UCSD-AML1 (cell line): ENCODE measurements around the gene EPHA8.

Experiments
- DNase-seq: peaks from one replicate; lab custom pipeline; 2025; ENCODE audit not compliant: unreplicated experiment; lab: John Stamatoyannopoulos, UW

EPHA8 gene

DNA sequence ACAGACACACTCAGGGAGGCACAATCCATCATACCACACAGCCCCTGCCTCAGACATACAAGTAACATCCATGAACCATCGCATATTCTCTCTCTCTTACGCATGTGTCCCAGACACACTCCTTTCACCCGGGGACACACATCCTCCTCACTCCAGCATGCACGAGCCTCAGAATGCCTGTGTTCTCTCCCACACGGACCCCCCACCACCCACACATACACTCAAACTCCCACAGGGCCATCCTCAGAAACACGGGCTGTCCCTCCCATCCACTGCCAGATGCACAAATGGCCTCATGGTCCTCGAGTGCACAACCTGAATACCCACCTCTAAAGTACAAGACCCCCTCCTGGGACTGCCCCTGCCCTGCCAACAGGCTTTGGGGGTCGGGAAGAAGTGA, 78.0 kb downstream of the EPHA8 start:
- no peak for DNase-seq

DNA sequence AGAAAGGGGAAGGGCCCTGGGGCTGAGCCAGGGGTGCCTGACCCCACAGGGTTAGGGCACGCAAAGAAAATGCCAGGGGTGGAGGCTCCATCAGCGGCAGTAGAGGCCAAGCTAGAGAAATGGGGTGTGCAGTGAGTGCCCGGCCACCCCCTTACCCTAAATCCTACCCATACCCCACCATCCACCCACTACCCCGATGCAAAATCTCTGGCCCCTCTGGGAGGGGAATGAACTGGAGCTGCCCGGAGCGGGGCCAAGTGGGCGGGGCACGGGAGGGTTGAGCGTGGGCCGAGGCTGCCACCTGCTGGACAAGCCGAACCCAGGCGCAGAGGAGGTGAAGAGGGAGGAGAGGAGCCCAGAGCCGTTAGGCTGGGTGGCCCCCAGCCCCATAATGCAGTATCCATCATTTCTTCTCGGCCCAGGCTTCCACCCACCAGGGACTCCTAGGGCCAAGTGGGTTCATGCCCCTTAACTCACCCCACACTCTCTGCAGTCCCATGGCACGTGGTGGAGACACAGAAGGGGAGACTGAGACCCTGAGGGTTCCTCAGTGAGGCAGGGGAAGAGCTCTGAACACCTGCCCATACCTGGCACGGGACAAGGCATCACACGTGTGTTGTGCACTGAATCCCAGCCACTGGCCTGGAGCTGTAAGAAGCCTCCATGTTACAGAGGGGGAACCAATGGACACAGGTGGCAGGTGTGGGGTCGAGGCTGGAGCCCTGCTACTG, 78.8 kb downstream of the EPHA8 start:
- DNase-seq = peak; percentile 66

DNA sequence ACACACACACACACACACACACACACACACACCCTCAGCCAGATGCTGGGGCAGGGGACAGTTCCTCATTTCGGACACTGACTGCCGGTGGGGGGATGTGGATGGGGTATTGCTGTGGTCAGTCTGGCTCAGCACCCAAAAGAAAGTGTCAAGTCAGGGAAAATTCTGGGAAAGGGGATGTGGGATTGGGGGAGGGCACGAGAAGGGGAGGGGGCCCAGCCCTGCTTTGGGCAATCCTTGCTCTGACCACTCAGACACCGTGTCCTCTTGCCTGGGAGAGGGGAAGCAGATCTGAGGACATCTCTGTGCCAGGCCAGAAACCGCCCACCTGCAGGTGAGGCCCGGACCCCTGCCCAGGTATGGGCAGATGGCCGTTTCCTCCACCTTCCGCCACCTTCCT, 80.1 kb downstream of the EPHA8 start, which contains the start of gene C1QC:
C1QC (plus strand) TSS at position 253 of the 400 bp plus-strand sequence. CDS start 391 bp downstream, outside the sequence.
- no peak for DNase-seq

DNA sequence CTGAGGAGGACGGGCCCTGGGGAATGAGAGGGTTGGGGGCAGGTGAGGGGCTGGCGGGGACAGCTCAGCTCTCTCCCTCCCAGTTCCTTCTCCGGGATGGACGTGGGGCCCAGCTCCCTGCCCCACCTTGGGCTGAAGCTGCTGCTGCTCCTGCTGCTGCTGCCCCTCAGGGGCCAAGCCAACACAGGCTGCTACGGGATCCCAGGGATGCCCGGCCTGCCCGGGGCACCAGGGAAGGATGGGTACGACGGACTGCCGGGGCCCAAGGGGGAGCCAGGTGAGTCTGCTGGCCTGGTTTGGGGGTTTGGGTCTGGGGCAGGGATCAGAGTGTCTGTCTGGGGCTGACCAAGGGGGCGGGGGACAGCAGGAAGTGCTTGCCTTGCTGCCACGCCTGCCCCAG, 80.6 kb downstream of the EPHA8 start:
- no peak for DNase-seq

DNA sequence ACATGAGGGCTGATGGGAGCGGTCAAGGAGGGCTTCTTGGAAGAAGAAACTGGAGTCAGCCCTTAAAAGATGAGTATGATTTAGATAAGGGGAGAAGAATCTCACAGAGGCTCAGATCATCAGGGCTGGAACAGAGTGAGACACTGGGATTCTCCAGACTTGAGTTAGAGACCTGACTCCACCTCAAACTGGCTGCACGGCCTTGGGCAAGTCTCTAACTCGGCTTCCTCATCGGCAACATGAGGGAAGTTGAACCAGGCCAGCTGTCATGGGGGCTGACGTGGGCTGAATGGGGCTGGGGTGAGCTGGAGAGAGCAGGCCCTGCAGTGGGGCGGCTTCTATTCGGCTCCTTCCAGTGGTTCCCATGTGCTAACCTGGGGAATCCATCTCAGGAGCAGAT, 82.6 kb downstream of the EPHA8 start:
- DNase-seq = no peak

DNA sequence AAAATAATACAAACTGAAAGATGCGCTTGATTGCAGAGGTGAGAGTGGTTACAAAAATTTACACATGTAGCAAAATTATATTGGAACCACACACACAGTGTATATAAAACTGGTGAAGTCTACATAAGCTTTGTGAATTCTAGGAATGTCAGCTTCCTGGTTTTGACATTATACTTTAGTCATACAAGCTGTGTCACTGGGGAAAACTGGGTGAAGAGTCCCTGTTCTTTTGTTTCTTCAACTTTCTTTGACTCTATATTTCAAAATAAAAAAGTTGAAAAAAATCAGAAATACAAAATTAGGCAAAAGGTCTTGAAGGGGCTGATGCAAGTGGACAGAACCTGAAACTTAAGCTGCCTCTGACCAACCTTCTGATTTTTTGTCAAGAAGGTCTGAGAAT, 83.1 kb downstream of the EPHA8 start:
- no peak for DNase-seq

DNA sequence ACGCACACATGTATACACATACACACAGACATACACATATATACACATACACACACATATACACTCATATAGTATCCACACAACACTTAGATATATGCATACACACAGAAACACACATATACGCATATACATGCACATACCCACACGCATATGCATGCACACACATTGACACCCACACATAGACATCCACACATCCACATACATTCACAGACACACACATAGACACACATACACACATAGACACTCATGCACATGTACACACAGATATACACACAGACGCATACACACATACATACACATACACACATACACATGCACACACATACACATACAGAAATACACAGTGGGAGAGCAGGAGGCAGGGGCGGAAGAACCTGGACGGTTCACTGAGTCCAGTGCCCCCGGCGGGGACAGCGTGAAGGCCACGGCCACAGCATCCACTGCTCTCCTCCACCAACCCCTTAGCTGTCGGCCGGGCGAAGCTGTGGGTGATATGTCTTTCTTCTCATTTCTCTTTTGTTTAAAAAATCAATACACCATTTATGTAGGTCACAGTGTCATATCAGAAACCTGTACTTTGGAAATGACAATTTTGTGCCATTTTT, 86.9 kb downstream of the EPHA8 start:
- DNase-seq = no peak

DNA sequence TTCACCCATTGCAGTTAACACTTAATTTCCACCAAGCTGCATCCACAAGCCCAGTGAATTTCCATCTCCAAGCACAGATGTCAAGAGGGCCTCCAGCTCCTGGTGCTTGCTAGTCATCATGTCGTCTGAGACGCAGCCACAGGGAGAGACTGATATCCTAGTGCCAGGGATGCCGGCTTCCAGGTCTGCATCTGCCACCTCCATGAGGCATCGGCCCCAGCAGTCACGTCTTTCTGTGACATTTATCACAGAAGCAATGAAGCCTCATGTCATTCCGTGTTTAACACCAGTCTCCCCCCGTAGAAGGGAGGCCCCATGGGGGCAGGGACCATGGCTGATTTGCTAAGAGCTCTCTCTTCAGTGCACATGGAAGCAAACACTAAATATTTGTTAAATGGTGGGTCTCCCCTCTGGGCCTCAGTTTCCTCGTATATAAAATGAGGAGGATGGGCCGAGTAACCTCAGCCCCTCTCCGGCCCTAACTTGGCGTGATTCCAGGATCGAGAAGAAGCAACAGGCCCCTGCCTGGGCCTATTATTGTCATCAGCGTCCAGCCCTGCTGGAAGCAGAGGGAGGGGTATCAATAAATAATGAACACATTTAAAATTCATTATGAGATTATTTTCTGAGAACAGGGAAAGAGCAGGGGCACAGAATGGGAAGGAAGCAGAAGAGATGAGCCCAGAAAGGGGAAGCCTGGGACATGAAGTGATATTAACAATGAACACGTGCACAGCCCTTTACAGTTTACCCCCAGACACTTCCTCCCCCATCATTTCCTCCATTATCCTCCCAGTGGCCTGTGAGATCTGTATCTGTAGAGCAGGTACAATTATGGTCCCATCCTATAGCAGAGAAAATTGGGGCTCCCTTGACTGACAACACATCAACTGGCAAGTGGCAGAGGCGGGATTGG, 88.9 kb downstream of the EPHA8 start:
- DNase-seq = no peak

DNA sequence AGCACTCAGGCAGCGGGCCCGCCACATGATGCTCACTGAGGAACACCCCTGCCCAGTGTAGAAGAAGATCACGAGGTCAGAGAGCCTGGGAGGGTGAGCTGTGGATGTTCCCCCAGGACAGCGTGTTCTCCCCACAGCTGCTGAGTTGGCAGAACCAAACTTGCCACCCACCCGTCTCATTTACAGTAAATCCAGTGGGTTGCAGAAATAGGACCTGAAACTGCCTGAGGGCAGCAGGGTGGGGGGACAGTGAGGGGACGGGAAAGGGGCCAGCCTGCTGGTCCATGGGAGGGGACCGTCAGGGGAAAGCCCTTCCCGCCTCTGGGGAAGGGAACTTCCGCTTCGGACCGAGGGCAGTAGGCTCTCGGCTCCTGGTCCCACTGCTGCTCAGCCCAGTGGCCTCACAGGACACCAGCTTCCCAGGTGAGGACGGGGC, 89.6 kb downstream of the EPHA8 start, which contains the start of gene C1QB:
C1QB (plus strand) TSS at position 356 of the 436 bp plus-strand sequence. CDS start 6,227 bp downstream, outside the sequence.
- no peak for DNase-seq
